Neutrophil (primary cell): ENCODE results near the gene SDSL.

Experiments
- H3K27ac ChIP-seq: fragments of 200-600 bp; sonication (generic); 2 replicates; pipeline ENCODE4 v1.5.1; 2016; ENCODE audit warnings: mild to moderate bottlenecking, moderate library complexity
- H3K27me3 ChIP-seq: fragments of 200-600 bp; sonication (generic); 2 replicates; pipeline ENCODE4 v1.6.0; 2016; ENCODE audit warnings: mild to moderate bottlenecking
- H3K36me3 ChIP-seq: fragments of 200-600 bp; sonication (generic); 2 replicates; pipeline ENCODE4 v1.5.1; 2017
- H3K4me1 ChIP-seq, 2 experiments: fragments of 200-600 bp in 1 of 2; sonication (generic) in 1 of 2; 1 replicate in 1 of 2; 2 replicates in 1 of 2; pipeline versions ENCODE4 v1.5.1 to v1.6.1; 2013 to 2016; ENCODE audit warnings: low read depth in 1 of 2, low read length in 1 of 2, mild to moderate bottlenecking in 1 of 2, moderate library complexity in 1 of 2; ENCODE audit not compliant: control insufficient read depth in 1 of 2, insufficient read depth in 1 of 2
- H3K4me3 ChIP-seq, 2 experiments: fragments of 200-600 bp in 1 of 2; sonication (generic) in 1 of 2; 1 replicate in 1 of 2; 2 replicates in 1 of 2; pipeline ENCODE4 v1.5.1; 2013 to 2016; ENCODE audit warnings: low read depth in 1 of 2, low read length in 1 of 2, mild to moderate bottlenecking in 1 of 2, moderate library complexity in 1 of 2
- H3K9me3 ChIP-seq: fragments of 200-600 bp; sonication (generic); 2 replicates; pipeline ENCODE4 v1.5.1; 2016
- TF ChIP-seq, protein P1 (sequence below): fragments of 200-600 bp; sonication (generic); IDR thresholded peaks from 2 replicates; pipeline ENCODE4 v1.5.1; 2016; ENCODE audit warnings: antibody characterized with exemption

SDSL gene

GRCh38 chr12:113396828-113397496 lies 25.2 kb upstream of the SDSL start:
- H3K36me3 ChIP-seq: no peaks in the 10 kb centered on the region
- no peaks in the 10 kb centered on the region for H3K4me1 ChIP-seq
- no peaks in the 10 kb centered on the region for H3K27me3 ChIP-seq
- H3K9me3 ChIP-seq: no peaks in the 10 kb centered on the region
- H3K4me3 ChIP-seq: no peak overlapping the region
- TF ChIP-seq, protein P1, sequence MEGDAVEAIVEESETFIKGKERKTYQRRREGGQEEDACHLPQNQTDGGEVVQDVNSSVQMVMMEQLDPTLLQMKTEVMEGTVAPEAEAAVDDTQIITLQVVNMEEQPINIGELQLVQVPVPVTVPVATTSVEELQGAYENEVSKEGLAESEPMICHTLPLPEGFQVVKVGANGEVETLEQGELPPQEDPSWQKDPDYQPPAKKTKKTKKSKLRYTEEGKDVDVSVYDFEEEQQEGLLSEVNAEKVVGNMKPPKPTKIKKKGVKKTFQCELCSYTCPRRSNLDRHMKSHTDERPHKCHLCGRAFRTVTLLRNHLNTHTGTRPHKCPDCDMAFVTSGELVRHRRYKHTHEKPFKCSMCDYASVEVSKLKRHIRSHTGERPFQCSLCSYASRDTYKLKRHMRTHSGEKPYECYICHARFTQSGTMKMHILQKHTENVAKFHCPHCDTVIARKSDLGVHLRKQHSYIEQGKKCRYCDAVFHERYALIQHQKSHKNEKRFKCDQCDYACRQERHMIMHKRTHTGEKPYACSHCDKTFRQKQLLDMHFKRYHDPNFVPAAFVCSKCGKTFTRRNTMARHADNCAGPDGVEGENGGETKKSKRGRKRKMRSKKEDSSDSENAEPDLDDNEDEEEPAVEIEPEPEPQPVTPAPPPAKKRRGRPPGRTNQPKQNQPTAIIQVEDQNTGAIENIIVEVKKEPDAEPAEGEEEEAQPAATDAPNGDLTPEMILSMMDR: no peak
- H3K27ac ChIP-seq: no peak overlapping the region

DNA sequence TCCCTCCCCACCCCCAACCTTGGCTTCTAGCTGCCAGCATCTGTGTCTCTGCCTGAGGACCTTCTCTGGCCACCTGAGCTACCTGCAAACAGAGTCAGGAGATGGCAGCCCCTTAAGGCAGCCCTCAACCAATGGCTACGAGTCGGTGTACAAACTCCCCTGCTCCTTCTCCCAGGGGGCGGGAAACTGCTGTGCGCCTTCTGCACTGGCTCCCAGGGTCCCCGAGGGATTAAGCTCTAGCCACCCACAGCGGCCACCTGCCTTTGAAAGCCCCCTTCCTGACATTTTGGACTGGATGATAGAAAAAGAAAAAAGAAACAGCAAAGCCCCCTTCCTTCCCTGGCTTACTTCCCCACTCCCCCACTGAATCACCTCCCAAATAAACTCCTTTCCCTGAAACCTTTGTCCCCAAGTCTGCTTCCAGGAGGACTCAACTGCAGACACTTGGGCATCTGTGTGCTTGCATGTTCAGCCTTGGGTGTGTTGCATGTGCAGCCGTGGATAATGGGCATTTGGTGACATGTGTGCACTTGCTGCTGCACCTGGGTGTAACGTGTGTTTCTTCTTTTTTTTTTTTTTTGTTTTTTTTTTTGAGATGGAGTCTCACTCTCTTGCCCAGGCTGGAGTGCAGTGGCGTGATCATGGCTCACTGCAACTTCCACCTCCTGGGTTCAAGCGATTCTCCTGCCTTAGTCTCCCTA lies 24.5 kb upstream of the SDSL start:
- no peaks in the 10 kb centered on the region for H3K27me3 ChIP-seq
- TF ChIP-seq, protein P1: no peak
- H3K4me1 ChIP-seq: no peaks in the 10 kb centered on the region
- no peaks in the 10 kb centered on the region for H3K36me3 ChIP-seq
- H3K27ac ChIP-seq: no peak overlapping the region
- no peaks in the 10 kb centered on the region for H3K9me3 ChIP-seq
- H3K4me3 ChIP-seq: no peak overlapping the region

DNA sequence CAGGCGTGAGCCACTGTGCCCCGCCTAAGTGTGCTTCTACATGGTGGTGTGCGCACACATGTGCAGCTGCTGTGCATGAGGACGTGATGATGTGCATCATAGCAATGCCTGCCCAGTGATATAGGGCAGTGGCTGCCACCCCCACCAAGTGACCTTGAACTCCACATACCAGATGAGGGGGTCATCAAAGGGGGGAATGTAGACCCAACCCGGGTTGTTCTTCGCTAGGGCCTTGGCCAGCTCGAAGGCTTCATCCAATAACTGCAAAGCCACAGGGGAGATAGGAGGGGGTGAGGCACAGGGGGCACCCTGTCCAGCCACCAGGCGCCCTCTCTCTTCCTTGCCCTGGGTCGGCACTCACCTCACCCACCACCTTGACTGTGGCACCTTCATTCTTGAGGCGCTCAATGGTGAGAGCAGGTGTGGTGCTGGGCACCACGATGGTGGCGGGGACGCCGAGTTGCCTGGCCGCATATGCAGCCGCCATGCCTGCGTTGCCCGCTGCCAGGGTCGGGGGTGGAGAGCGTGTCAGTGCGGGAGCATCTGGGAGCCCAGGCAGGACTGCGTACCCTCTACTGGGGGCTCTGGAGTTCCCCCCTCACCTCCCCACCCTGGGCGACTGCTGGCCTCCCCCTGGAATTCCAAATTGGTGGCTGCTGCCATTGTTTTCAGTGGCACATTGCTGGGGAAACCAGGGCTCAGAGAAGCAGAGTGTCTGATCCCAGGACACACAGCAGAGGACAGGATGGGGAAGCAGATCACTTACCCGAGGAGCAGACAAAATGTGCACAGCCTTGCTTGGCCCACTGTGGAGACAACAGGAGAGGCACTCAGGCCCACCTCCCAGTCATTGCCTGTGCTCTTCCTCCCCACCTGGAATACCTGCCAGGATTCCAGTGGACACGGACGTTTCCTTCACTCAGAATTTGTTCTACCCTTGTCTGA lies 23.6 kb upstream of the SDSL start:
- H3K4me1 ChIP-seq: peaks cover 0 to 3% of the 10 kb centered on the region in 2 experiments
- H3K9me3 ChIP-seq: no peaks in the 10 kb centered on the region
- H3K4me3 ChIP-seq: no peak overlapping the region
- no peaks in the 10 kb centered on the region for H3K27me3 ChIP-seq
- H3K27ac ChIP-seq: no peak overlapping the region
- H3K36me3 ChIP-seq: no peaks in the 10 kb centered on the region
- TF ChIP-seq, protein P1: no peak

GRCh38 chr12:113399490-113399889 lies 22.7 kb upstream of the SDSL start:
- H3K27ac ChIP-seq: no peak overlapping the region
- no peaks in the 10 kb centered on the region for H3K27me3 ChIP-seq
- no peaks in the 10 kb centered on the region for H3K36me3 ChIP-seq
- no peaks in the 10 kb centered on the region for H3K9me3 ChIP-seq
- H3K4me3 ChIP-seq: no peak overlapping the region
- TF ChIP-seq, protein P1: no peak
- H3K4me1 ChIP-seq: peaks cover 0 to 9% of the 10 kb centered on the region in 2 experiments

DNA sequence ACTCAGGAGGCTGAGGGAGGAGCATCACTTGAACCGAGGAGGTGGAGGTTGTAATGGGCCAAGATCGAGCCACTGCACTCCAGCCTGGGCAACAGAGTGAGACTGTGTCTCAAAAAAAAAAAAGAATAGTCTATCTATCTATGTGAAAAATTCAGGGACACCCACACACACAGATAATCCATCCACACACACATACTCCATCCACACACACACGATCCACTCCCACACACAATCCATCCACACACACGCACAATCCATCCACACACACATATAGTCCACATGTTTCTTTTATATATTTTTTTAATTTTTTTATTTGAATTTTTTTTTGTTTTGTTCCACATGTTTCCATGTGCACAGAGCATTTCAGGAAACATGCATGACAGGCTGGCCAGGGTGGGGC lies 21.8 kb upstream of the SDSL start:
- Histone ChIP-seq H3K9me3 (no peaks in the 10 kb centered on the region), H3K4me3 (no peak overlapping the region), H3K4me1 (peaks cover 0 to 9% of the 10 kb centered on the region in 2 experiments), H3K27me3 (no peaks in the 10 kb centered on the region), H3K27ac (no peak overlapping the region), H3K36me3 (no peaks in the 10 kb centered on the region)
- TF ChIP-seq, protein P1: no peak
